G401.6 (cell line): ENCODE results near the gene BHLHA15.

Experiments used
- FAIRE-seq: peaks from 2 replicates; lab custom pipeline; 2012; peaks lifted over from hg19 to GRCh38; lab: Jason Lieb, UNC

Gene BHLHA15

DNA sequence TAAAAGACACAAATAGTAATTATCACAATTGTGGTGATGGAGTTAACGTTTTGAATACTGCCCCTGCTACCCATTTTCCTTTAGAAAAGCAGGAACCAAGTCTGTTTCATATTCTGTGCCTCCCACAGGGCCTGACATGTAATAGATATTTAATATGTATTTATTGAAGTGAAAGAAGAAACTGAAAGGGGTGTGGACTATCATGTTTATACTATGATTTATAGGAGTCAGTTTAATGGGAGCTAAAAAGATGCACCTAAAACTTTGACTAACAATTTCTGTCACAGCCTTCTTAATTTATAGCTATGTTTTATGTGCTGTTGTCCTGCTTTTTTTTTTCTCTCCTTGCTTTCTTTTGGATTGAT is 24.1 kb upstream of the BHLHA15 start:
- no peak for FAIRE-seq

DNA sequence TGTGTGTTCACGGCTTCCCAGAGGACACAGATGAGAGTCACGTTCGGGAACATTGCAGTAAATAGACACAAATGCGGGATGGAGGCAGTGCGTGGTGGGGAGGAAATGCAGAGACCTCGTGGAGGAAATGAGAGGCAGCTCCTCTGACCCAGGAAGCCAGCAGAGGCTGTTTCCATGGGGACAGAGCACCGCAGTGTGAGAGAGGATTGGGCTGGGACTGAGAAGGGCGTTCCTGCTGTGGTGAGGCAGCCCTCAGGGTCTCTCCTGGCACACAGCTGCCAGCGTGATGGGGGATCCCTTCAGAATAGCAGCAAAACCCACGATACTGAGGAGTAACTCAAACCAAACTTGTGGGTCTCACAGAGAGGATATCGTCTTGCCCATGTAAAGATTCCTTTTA is 21.7 kb upstream of the BHLHA15 start:
- FAIRE-seq, result no peak

DNA sequence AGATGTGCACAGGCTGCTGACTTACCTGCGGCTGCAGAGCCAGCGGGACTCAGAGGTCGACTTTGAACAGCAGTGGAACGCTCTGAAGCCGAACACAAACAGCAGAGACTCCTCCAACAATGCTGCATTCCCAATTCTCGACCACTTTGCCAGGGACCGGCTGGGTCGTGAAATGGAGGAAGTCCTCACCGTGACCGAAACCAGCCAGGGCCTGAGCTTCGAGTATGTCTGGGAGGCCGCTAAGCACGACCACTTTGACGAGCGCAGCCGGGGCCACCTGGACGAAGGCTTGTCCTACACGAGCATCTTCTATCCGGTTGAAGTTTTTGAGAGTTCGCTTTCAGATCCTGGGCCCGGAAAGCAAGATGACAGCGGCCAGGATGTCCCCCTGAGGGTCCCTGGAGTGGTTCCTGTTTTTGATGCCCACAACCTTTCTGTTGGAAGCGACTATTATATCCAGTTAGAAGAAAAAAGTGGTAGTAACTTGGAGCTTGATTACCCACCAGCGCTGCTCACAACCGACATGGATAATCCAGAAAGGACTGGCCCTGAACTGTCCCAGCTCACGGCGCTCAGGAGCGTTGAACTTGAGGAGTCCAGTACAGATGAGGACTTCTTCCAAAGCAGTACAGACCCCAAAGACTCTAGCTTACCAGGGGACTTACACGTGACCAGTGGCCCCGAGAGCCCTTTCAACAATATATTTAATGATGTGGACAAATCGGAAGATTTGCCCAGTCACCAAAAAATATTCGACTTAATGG is 19.4 kb upstream of the BHLHA15 start:
- no peak for FAIRE-seq

DNA sequence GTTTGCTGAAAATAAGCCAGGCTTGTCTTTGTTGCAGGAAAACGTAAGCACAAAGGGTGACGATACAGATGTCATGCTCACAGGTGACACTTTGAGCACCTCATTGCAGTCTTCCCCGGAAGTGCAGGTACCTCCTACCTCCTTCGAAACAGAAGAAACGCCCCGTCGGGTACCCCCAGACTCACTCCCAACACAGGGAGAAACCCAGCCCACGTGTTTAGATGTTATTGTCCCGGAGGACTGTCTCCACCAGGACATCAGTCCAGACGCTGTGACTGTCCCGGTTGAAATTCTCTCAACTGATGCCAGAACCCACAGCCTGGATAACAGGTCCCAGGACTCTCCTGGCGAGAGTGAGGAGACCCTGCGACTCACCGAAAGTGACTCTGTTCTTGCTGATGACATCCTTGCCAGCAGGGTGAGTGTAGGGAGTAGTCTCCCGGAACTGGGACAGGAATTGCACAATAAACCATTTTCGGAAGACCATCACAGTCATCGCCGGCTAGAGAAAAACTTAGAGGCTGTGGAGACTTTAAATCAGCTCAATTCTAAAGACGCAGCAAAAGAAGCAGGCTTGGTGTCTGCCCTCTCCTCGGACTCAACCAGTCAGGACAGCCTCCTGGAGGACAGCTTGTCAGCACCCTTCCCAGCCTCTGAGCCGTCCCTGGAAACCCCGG is 18.3 kb upstream of the BHLHA15 start:
- no peak for FAIRE-seq

DNA sequence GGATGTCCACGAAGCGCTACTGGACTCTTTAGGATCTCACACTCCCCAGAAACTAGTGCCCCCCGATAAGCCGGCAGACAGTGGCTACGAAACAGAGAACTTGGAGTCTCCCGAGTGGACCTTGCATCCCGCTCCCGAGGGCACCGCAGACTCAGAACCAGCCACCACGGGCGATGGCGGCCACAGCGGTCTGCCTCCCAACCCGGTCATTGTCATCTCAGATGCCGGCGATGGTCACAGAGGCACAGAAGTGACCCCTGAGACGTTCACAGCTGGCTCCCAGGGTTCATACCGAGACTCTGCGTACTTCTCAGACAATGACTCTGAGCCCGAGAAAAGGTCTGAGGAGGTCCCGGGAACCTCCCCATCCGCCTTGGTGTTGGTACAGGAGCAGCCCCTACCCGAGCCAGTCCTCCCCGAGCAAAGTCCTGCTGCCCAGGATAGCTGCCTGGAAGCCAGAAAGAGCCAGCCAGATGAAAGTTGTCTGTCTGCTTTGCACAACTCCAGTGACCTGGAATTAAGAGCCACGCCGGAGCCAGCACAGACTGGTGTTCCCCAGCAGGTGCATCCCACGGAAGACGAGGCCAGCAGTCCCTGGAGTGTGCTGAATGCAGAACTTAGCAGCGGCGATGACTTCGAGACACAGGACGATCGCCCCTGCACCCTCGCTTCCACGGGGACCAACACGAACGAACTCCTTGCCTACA is 17.6 kb upstream of the BHLHA15 start:
- no peak for FAIRE-seq

DNA sequence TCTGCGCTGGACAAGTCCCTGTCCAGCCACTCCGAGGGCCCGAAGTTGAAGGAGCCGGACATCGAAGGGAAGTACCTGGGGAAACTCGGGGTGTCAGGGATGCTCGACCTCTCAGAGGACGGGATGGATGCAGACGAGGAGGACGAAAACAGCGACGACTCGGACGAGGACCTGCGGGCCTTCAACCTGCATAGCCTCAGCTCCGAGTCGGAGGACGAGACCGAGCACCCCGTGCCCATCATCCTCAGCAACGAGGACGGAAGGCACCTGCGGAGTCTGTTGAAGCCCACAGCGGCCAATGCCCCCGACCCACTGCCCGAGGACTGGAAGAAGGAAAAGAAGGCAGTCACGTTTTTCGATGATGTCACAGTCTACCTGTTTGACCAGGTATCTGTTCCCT is 17.1 kb upstream of the BHLHA15 start:
- no peak for FAIRE-seq

DNA sequence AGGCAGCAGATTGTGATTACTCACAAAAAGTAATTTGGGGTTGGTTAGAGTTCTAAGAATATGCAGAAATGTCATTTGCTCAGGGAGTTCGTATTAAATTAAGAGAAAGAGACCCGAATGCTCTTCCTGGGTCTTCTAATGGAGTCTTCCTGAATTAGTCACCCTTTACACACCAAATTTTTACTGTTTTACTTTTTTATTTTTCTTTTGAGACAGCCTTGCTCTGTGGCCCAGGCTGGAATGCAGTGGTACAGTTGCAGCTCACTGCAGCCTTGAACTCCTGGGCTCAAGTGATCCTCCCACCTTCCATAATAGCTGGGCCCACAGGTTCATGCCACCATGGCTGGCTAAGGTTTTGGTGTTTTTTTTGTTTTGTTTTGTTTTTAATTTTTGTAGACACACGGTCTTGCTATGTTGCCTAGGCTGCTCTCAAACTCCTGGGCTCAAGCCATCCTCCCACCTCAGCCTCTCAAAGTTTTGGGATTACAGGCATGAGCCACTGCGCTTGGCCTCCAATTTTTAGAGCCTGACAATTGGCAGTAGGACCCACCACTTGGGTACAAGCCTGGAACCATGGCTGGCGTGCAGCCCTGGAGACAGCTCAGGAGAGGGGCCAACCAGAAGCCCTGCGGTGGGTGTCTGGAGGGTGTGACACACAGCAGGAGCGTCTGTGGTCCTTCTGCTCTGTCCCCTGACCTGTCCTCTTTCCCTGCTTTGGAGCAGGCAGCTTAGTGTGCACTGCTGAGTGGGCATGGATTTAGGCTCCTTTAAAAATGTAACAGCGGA is 16.4 kb upstream of the BHLHA15 start:
- no peak for FAIRE-seq

DNA sequence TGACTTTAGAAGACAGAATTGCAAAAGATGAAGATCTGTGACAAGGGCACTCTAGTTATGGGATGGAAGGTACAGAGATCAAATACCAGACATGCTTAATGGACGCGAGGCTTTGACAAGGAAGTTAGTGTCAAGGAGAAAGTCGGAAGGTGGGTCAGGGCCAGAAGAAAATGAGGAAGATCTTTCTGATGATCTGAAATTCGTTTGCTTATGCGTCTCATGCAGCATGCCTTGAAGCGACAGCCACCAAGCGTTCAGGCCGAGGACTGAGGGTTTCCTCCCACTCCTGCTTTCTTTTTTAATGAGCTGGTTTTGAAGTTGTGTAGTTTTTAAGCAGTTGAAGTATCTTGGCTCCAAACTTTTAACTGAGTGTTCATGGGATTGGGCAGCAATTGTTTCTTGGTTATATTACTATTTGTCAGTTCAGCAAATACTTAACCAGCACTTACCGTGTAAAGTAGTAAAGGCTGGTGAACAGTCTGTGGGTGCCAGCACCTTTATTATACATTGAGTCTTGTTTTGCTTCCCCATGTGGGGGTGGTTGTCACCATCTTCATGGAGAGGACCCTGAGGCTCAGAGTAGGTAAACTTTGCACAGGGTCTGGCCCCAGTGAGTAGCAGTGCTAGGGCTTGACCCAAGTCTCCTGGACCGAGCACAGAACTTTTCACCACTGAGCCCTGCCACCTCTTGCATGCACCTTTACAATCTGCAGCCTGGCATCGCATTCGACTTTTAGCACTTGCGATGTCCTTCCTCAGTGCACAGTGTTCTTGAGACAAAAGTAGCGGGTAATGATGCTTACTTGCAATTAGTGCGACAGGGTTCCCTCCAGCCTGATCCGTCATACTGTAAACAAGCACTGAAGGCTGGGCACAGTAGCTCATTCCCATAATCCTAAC is 14.3 kb upstream of the BHLHA15 start:
- no peak for FAIRE-seq

DNA sequence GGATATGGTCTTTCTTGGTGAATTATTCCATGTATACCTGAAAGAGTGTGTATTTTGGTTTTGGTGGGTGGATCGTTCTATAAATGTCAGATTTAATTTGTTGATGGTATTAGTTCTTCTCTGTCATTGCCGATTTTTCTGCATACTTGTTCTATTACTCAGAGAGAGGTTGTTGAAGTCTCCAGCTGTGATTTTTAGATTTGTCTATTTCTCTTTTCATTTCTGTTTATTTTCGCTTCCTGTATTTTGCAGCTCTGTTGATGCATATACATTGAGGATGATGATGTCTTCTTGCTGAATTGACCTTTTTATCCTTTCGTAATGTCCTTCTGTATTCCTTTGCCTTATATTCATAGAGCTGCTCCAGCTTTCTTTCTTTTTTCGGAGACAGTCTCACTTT is 12.1 kb upstream of the BHLHA15 start:
- no peak for FAIRE-seq

DNA sequence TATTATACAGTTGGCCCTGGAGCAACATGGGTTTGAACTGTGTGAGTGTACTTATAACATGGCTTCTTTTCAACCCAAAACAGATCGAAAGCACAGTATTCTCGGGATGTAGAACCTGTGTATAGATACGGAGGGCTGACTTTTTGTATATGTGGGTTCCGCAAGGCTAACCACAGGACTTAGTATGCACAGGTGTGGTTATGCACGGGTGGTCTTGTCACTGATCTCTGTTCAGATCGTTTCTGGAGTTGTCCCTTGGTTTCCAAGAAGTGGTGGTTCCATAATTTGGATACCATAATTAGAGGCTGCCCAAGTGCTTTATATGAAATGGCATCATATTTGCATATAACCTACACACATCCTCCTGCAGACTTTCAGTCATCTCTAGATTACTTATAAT is 10.9 kb upstream of the BHLHA15 start:
- FAIRE-seq, result no peak

DNA sequence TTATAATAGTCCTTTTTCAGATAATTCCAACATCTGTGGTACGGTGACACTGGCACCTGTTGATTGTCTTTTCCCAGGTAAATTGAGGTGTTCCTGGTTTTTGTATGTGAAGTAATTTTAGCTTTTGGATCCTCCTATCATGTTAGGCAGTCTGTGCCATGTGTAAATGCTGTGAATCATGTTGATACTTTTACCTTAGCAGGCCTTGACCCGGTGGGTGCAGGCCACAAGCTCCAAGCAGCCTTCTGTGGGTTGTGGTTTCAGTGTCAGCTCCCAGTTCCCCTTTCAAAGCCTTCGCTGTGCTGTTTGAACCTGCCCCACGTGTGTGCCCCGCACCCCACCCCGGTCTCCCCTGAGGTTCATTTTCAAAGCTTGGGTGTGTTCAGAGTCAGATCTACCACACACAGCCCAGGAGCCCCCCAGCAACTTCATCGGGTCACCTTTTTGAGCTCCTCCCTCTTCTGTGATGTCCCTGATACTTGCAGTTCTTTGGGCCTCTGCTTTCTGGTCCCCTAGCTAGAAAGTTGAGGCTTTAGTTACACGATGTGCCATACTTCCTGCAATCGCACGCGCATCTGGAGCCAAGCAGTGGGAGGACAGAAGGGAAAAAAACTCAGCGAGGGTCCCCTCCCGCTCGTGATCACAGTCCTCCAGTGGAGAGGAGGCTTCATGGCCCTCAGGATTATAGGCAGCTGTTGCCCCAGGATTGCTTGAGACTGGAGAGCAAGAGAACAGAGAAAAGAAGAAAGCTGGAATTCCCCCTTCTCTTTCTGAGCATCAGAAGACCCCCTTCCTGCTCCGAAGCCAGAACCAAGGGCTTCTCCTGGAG is 8.7 kb upstream of the BHLHA15 start:
- no peak for FAIRE-seq

DNA sequence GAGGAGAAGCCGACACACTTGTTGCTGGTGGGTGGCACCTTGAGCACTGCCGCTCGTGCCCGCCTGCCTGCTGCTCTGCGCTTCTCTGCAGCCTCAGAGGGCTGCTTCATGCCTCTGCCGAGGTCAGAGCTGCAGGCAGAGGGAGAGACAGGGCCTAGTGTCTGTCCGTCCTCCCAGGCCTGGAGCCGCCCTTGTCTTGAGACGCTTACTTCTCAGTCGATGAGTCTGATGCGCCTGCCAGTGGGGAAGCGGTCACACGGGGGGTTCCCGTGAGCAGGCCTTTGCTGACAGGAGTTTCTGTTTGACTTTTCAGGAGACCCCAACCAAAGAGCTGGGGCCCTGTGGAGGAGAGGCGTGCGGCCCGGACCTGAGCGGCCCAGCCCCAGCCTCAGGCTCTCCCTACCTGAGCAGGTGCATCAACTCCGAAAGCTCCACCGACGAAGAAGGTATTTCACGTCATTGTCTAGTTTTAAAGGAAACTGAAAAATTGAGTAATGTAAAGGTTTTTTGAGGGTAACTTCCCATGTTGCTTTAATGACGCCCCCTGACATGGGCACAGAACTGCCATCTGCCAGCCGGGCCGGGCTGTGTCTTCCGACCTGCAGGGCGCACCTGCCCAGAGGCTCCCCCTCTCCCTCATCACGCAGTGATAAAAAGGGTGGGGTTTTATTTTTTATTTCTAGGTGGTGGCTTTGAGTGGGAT is 7.8 kb upstream of the BHLHA15 start:
- no peak for FAIRE-seq

DNA sequence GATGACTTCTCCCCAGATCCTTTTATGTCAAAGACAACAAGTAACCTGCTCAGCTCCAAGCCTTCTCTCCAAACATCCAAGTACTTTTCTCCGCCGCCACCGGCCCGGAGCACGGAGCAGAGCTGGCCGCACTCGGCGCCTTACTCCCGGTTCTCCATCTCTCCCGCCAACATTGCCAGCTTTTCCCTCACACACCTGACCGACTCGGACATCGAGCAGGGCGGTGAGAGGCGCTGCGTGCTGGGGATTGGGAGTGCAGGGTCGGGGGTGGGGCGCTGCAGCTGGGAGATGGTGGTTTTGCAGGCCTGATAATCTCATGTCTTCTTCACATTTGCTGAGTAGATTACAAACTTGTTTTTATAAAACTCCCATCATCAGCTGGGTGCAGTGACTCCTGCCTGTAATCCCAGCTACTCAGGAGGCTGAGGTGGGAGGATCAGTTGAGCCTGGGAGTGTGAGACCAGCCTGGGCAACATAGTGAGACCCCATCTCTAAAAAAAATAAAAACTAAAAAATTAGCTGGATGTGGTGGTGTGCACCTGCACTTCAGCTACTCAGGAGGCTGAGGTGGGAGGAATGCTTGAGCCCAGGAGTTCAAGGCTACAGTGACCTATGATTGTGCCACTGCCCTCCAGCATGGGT is 7.2 kb upstream of the BHLHA15 start:
- no peak for FAIRE-seq

DNA sequence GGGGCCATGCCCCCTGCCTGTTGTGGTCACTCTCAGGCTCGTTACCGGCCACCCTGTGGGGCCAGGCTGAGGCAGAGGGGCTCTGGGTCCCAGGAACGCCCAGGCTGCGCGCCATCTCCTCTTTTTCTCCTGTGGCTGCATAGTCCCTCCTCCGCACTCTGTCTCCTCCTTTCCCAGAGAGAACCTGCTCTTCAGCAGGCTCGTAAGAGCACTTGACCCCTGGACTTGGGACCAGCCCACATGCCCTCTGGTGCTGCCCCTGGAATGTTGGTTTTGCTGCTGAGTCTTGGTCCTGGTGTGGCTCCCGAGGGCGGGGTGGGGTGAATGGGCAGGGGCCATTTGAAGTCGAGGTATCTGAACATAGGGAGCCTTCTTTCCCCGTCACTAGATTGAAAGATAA is 6.6 kb upstream of the BHLHA15 start:
- no peak for FAIRE-seq

DNA sequence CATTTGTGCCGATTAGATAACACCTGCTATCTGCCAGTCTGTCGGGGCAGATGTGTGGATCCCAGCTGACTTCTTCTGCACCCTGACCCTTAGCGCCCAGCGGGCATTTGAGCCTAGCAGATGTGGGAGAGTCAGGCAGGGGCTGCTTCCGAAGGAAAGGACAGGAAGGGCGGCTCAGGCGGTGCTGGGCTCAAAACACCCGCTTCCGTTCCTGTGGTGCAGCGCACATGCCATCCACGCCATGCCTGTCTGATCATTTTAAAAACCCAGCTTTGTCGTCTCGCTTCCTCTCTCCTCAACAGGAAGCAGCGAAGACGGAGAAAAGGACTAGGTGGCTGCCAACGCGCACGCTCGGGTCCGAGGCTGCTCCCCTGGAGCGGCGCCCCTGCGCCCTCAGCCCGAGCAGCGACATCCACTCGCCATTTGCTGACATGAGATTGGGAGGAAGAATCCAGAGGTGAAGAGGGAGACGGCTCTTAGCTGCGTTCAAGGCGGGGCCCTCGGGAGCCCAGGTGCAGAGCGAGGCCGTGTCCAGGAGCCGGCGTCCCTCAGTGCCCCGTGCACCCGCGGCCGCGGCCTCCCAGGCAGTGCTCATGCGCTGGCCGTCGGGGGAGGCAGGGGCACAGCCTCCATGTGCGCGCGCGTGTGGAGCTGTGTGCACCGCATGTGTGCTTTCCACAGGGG is 5.9 kb upstream of the BHLHA15 start:
- no peak for FAIRE-seq

DNA sequence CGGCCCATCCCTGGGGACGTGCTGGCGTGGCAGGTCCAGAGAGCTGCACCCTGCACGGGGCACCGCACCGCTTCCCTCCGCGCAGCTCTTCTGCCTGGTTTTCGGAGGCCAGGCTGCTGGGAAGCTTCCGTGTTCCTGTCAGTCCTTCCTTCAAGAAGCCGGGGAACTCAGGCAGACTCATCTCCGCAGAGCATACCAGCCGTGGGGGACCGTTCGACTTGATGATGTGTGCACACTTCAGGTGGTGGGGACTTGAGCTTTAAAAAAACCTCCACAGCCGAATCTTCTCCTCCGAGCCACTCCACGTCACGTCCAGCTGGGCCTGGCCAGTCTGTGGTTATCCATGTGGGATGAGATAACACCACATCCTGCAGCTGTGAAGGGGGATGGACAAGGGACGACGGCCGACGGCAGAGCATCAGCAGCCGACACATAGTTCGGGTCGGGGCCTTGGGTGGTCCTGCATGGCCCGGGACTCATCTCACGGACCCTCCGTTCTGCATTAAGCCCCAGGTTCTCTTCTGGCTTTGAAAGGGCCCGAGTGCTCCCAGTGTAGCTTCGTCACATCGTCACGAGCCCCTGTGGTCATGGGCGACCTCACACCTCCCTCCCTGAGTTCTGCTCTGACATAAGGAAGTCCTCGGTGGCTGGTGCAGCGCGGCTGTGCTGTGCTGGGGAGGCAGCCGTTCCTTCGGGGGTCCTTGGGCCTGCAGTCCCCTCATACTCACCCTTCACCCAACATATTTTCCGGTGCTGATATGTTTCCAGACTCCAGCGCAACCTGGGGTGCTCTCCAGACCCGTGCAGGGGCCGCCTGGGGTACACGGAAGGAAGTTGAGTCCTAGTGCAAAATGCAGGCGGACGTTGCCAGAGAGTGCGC is 4.5 kb upstream of the BHLHA15 start:
- FAIRE-seq, result no peak

DNA sequence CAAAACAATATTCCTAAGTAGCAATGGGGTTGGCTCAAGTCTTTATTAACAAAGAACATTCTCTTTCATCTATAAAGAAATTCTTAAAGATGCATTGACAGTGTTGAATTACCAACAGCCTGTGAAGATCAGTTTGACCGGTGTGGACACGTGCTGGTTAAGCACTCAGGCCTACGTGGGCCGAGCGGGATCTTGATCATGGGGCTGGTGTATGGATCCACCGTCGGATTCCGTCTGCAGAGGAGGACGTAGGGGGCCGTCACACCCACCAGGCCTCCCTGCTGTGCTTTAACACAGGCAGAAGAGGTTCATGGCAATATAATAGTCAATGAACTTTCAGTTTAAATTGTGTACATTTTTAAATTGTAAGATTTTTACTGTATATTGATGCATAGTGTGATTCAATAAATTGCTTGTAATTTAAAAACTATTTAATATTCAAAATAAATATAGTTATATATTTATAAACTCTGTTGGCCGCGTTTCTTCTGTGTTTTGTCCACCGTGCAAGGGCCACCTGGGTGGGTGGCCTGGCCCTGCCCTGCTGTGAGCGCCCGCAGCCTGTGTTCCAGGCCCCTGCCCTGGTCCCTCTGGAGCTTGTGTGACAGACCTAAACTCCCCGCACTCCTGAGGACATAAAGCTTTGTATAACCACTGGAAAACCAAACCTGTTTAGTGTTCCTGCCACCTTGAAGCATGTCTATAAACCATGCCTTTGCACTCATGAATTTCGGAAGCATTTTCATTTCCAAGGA is 1.9 kb upstream of the BHLHA15 start:
- no peak for FAIRE-seq
